HG03457 (cell line): ENCODE data around the gene KIAA2012.

Experiments used
- ATAC-seq: cut with Tn5 transposase; IDR thresholded peaks from one replicate; pipeline ENCODE4 v1.9.1; 2021; ENCODE audit warnings: moderate number of reproducible peaks; ENCODE audit not compliant: unreplicated experiment

Gene KIAA2012

DNA sequence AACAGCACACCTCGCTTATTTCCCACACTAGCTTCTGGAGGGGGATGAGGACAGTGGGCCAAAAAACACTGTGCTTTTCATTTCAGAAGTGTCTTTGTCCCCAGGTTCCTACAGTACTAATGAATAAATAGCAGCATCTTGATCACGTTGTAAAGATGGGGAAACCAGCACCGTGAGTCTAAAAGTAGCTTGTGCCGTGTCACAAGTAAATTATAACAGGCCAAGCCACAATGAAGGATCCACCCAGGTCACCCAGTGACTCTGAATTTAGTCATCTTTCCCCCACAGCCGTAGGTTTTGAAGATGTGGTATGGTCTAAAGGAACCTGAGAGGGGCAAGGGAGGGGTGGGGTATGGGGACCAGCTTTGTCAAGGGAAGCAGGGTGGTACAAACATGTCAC lies 30.6 kb upstream of the KIAA2012 start:
- ATAC-seq, result no peak

DNA sequence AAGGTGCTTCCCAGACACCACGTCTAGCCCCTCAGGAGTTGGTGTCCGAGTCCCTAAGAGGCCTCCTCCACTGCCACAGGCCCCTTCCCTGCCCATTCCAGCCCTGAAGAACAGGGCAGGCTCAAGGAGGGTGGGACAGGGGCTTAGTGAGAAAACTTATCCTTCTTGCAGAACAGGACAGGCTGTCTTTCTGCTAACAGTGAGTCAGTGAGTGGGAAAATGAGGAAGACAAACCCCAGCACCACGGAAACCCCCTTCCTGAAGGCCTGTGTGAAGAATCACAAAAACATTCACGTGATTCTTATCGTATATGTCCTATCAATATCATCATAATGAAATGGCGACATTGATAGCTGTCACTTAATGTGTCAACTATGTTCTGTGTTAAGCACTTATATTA lies 29.6 kb upstream of the KIAA2012 start:
- no peak for ATAC-seq

DNA sequence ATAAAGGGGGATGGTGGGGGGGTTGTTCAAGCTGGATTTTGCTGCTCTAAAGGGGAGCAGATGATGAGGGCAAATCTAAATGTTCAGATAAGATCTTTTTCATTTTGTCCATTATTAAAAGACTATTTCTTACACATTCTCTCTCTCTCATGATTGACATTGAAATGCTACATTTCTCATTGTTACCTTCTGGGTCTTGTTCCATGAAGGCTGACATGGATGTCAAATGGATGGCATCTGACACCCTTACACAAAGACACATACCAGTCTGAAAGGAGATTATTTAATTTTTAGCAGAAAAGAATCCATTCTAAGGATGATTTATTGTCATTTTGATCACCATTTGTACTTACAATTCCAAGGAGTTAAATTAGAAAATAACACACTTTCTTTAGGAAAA lies 28.3 kb upstream of the KIAA2012 start:
- no peak for ATAC-seq

DNA sequence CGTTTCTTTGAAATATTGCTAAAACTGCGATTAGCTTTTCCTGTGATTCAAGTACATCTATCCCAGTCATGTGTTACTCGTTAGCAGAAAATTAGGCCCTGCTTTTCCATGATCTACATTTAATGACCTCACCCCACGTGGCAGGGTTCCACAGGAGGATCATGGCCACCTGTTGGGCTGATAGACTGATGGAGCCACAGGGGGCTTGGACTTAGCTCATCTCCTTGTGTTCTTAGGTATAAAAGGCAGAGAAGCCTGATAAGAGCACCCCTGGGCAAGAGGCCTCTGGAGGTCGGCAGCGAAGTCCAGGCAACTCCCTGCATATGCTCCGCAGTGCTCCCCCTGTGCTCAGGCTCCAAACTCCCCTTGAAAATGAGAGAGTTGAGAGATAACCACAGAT lies 26.5 kb upstream of the KIAA2012 start:
- ATAC-seq, result no peak

DNA sequence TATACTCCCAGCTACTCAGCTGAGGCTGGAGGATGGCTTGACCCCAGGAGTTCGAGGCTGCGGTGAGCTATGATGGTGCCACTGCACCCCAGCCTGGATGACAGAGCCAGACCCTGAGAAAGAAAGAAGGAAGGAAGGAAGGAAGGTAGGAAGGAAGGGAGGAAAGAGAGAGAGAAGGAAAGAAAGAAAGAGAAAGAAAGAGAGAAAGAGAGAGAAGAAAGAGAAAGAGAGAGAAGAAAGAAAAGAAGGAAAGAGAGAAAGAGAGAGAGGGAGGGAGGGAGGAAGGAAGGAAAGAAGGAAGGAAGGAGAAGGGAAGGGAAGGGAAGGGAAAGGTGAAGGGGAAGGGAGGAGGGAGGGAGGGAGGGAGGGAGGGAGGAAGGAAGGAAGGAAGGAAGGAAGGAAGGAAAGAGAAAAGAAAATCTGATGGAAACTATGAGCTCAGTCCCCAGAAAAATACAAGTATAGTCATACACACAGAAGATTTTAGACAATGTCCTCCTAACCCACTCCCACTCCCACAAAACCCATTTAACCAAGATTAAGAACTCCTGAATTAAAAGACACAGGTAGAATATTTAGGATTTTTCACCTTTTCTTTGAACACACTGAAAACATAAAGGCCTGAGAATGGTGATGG lies 23.8 kb upstream of the KIAA2012 start:
- ATAC-seq, result no peak

DNA sequence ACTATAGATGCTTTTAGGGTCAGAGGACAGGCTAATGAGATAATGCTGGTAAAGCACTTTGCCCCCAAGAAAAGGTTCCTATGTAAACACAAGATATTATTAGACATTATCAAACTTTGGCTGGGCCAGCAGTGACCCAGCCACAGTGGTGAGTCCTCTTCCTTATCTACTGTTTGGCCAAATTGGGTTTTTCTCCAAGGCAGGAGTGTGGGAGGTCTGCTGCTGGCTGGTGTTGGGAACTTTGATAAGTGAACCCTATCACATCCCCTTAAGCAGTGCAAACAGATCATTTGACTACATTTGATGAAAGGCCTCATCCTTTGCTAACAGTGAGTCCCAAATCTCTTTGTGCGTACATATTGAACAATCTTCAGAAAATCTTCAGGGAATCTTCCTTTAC lies 23.2 kb upstream of the KIAA2012 start:
- ATAC-seq, result no peak

DNA sequence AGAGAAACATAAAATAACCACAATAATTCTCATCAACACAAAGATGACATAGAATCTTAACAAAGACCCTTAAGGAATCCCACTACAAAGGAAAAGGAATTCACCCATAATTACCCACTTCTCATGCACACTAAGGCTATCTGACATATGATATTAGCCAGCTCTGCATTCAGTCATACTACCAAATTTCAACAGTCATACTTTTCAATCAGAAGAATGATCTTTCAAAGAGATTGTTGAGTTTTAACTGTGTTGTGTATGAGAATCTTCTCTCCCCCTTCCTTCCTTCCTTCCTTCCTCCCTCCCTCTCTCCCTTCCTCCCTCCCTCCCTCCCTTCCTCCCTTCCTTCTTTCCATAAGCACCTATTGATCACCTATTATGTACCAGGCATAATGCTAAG lies 22.4 kb upstream of the KIAA2012 start:
- no peak for ATAC-seq

DNA sequence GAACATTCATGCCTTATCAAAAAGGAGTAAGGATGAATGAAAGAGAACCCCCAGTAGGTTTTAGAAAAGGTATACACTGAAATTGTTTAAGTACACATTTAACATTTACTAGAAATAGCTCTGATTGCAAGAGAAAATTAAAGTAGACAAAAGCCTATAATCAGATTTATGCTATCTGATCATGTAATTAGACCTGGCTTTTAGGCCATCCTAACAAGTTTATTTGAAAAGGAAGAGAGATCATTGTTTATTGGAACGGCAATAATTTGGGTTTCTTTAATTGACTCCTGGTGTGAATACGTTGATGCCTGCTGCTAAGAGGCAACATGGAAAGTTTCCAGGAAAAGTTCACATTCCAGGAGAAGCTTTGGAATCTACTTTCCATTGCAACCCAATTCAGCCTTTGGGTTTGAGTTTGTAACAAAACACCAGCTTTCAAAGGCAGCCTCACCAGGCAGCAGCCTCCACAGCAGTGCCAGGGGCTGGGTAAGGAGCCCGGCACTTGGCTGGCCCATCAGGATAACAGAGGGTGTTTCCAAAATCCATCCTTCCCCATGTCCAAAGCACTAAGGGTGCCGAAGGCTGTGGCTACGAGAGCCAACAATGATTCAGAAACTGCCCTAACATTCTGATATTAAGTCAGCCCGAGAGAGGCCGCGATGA lies 21.4 kb upstream of the KIAA2012 start:
- no peak for ATAC-seq

DNA sequence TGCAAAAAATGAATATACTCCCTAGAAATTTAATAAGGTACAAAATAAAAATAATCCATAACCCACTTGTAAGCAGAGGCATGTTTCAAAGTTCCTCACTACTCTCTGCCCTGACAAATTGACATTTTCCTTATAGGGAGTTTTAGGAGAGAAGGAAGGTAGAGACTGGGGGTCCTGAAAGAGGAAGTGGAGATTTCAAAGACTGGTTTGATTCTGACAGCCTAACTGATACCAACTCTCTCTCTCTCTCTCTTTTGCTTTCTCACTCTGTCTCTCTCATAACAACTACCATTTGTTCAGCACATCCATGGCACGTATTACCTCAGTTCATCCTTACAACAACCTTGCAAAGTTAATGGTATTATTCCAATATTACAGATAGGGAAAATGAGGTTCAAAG lies 20.8 kb upstream of the KIAA2012 start:
- ATAC-seq, result no peak

DNA sequence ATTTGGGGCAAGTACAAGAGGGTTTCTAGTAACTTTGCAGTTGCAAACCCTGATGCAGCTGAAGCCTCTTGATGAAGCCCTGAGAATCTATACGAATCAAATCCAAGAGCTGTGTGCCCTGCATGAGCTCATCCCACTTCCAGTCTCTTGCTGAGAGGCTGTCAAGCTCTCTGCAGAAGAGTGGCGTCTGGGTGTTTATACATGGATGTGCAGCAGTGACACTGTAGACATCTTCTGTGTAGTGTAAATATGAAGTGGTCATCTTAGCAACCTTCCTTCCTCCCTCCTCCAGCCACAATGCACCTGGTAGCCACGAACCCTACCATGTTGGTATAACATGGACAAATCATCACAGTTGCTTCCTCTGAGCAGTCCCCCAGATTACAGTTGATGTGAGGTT lies 18.4 kb upstream of the KIAA2012 start:
- no peak for ATAC-seq

DNA sequence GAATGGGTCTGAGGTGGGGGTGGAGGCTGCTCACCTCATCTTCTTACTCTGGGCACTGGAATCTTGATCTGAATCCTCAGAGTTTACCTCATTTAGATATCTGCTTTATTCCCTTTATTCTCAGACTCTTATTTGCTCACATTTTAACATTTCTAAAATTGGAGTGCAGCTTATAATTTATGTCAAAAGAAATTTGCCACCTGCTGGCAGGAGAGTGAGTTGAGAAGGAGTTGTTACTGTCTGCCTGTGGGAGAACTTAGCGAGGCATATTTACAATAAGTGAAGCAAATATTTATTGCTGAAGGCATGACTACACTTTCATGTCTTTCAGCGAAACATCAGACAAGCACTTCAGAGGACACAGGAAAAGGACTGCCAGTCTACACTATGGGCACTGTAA lies 16.4 kb upstream of the KIAA2012 start:
- ATAC-seq, result no peak

DNA sequence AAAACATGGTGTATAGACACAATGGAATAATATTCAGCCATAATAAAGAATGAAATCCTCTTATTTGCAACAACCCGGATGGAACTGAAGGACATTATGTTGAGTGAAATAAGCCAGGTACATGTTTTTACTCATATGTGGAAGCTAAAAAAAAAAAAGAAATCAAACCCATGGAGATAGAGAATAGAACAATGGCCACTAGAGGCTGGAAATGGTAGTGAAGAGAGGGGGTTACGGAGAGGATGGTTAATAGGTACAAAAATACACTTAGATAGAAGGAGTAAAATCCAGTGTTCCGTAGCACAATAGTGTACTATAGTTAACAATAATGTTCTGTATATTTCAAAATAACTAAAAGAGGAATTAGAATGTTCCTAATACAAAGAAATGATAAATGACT lies 12.8 kb upstream of the KIAA2012 start:
- no peak for ATAC-seq

DNA sequence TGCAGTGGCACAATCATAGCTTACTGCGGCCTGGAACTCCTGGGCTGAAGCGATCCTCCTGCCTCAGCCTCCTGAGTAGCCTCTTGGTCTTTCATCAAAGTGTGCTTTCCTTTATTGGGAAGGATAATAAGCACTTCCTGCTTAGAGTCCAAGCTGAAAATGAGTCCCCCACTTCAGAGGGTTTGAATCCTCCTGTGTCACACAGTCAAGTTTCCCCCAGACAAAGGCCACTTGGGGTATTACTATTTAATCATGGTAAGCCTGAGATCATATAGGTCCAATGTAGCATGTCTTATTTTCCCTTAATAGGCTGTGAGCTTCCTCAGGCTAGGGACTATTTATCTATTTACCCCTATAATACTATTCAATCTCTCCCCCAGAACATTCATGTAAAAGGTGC lies 11.4 kb upstream of the KIAA2012 start:
- ATAC-seq, result no peak

DNA sequence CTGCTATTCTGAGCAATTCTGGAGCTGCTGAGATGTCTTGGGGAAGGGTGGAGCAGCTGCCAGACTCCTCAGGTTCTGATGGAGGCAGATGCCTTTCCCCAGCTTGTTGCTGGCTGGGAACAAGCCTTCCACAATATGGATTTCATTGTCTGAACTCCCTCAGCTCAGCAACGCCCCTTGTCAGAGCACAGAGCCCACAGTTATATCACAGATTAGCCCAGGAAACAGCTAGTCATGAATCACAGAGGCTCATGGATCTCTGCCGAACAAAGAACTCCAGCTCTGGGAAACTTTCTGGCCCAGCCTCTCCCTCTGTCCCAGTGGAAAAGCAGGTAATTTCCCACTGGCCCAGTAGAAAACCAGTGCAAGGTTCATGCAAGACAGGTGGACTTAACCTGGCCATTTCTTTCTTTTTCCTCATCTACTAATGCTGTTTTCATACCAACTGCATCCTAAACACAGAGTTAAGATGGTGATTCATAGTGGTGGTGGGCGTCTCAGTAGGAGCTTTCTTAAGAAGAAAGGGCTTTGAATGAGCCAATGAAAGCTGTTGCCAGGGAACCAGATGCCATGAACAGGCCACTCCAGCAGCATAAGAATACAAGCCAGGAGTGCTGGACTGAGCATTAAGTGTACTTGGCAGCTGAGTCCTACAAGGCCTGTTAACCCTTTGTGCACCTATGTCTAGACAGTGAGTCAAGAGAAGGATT lies 8.7 kb upstream of the KIAA2012 start:
- ATAC-seq, result no peak

DNA sequence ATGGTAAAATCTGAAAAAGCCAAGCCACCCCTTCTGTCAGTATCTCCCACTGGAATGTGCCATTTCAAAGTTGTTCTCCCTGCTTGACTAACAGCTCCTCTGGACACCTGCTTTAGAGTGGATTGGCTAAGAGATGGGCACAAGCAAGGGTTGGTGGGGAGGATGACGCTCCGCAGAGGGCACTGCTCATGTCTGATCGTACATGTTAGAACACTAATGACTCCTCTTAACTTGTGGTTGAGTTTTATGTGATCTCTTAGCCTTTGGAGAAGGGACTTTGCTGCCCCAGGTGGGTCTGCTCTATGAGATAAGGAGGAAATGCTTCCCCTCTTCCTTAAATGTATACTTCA lies 8.2 kb upstream of the KIAA2012 start:
- no peak for ATAC-seq

DNA sequence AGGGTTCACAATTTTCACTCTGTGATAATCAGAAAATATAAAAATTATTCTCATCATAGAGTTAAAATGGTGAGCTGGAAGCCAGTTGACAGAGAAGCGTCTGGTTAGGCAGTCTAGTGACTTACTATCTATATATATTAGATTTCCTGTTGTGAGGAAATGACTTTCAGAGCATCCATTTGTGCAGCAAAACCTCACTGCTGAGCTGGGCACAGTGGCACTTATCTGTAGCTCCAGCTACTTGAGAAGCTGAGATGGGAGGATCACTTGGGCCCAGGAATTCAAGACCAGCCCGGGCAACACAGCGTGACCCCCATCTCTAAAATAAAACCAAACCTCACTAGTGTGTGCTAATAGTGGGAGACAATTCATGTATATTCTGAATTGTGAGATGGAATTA lies 7.2 kb upstream of the KIAA2012 start:
- no peak for ATAC-seq

DNA sequence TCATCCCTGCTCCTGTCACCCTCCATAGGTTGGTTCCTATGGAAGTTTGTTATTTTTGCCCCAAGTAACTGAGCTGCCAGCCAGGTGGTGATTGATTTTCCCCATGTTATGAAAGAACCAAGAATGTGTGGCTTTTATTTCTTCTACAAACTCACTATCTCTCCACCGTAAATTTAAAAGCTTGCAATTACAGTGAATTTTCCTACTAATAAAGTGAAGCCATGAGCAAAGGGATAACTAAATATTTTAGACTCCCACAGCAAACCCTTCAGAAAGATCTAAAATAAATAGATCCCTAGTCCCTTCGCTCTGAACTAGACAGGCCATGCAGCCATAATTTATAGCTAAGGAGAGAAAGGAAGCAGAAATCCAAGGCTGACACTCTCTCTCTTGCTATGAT lies 6.2 kb upstream of the KIAA2012 start:
- no peak for ATAC-seq

DNA sequence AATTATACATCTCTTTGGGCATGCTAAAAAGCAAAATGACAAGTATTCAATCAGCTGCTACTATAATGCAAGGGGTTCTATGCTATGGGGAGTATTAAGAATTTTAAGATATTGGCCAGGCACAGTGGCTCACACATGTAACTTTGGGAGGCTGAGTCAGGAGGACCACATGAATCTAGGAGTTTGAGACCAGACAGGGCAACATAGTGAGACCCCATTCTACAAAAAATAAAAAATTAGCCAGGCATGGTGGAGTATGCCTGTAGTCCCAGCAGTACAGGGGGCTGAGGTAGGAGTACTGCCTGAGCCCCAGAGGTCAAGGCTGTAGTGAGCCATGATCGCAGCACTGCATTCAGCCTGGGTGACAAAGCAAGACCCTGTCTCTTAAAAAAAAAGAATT lies 5.5 kb upstream of the KIAA2012 start:
- no peak for ATAC-seq

DNA sequence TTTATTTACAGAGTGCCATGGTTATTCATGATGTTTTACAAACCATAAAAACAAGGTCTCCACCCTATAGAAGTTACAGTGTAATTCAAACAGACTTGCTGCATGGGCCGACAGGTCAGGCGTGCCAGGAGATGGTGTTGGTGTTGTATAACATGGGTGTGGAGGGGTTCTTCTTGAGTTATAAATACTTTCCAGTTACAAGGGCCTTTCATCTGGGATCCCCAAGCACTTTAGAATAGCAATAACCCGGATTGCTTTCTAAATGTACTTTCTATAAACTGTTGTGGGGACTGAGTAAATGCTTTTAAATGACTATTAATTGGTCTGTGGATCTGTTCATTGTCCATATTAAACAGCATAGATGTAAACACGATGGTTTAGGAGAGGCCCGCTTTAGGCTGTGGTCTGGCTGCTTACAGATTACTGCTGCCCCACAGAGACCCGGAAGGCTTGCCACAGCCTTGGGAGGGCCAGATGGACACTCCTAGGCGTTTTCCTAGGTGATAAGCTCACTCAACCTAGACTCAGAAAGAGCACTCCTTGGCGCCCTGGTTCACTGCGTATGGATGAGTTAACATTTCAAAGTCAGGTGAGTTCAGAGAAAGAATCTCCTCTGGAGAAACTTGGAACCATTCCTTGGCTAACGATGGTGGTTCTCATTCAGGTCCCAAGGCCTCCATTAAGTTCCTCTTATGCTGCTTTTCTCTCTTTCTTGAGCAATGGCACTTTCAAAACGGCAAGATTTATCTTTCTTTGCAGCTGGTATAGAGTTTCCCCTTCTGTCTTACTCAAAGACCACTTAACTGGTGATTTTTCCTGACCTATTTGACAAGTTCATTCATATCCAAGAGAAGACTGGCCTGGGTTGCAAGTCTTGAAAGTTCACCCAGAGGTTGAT lies 3.6 kb upstream of the KIAA2012 start:
- no peak for ATAC-seq

DNA sequence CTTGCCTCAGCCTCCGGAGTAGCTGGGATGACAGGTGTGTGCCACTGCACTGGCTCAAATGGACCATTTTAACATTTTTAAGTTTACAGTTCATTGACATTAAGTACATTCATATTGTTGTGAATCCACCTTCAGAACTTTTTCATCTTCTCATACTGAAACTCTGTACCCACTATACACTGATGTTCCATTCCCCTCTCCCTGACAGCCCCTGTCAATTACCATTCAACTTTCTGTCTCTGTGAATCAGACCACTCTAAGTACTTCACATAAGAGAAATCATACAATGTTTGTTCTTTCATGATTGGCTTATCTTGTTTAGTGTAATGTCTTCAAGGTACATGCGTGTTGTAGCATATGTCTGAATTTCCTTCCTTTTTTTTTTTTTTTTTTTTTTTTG lies 1.9 kb upstream of the KIAA2012 start:
- ATAC-seq, result no peak

DNA sequence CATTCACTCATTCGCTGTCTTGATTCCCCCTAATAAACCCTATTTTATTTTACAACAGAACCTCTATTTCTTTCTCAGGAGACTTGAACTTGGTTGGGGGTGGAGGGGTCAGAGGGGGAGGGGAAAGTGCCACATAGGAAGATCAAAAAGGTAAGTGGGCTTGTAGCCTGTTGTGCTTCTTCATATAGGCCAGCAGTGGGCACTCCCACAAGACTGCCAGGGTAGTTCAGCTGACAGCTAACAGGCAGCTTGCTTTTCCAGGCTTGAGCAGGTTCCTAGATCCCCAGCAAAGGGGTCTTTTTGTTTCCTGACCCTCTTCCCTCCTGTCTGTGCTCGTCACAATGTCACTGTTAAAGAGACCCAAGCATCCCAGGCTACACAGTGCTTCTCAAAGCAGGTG lies 829 bp upstream of the KIAA2012 start:
- no peak for ATAC-seq

DNA sequence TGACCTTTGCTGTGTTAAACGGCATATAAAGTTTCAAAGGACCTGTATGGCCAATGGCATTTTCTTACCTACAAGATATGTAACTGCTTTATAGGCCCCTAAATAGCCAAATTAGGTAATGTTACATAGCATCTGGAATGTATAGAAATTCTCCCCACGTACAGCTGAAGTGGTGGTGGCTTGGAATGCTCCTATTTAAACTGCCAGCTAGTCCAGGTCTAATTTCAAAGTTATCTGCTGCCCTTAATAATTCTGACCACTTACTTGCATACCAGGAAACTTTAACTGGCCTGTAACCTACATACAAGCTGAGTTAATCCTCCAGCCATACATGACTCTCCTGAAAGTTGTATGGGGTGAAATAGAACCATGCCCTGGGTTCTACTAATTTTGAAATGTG lies 1.3 kb downstream of the KIAA2012 start:
- no peak for ATAC-seq
